Activated CD4-positive, alpha-beta T cell treated with anti-CD3 and anti-CD28 coated beads, Interleukin-2, amount 50 U/mL, for 24 hours (primary cell): Measurements from ENCODE around the gene RFTN2.
"Not testable (repeated sequence)": the region's sequence is repeated elsewhere in the genome, so short reads cannot be mapped to it uniquely, and the experiment has no call there.

ENCODE experiments used
- DNase-seq, 2 donors: peaks; one replicate each; pipeline ENCODE4 v3.0.0-alpha.2; 2020; ENCODE audit warnings: low read depth in 1 of 2, low spot score in 1 of 2

RFTN2 gene

GRCh38 chr2:197674591-197674990 lies 796 bp downstream of the RFTN2 start:
- DNase-seq: no peak

GRCh38 chr2:197674060-197674459 lies 1.3 kb downstream of the RFTN2 start:
- DNase-seq: no peak

GRCh38 chr2:197673606-197674005 lies 1.8 kb downstream of the RFTN2 start:
- no peak for DNase-seq

GRCh38 chr2:197673106-197673505 lies 2.3 kb downstream of the RFTN2 start:
- no peak for DNase-seq

GRCh38 chr2:197672371-197672893 lies 3.0 kb downstream of the RFTN2 start:
- no peak for DNase-seq

GRCh38 chr2:197669077-197669476 lies 6.3 kb downstream of the RFTN2 start:
- no peak for DNase-seq

GRCh38 chr2:197668296-197668695 lies 7.1 kb downstream of the RFTN2 start:
- DNase-seq: no peak

GRCh38 chr2:197666277-197666676 lies 9.1 kb downstream of the RFTN2 start:
- no peak for DNase-seq

- DNase-seq: no peak
These were observed 13.8 kb downstream of the RFTN2 start for GRCh38 chr2:197661626-197662025.

- no peak for DNase-seq
These were observed 17.8 kb downstream of the RFTN2 start for GRCh38 chr2:197657562-197657961.

GRCh38 chr2:197647961-197648690 lies 27.3 kb downstream of the RFTN2 start:
- DNase-seq: no peak

GRCh38 chr2:197641666-197642065 lies 33.7 kb downstream of the RFTN2 start:
- no peak for DNase-seq

GRCh38 chr2:197640571-197641122 lies 34.7 kb downstream of the RFTN2 start:
- DNase-seq: not testable (repeated sequence)

- DNase-seq: no peak
These were observed 42.2 kb downstream of the RFTN2 start for GRCh38 chr2:197633109-197633657.

GRCh38 chr2:197628043-197628500 lies 47.3 kb downstream of the RFTN2 start:
- DNase-seq: no peak

- DNase-seq: no peak
These were observed 48.3 kb downstream of the RFTN2 start for GRCh38 chr2:197626965-197627625.

- no peak for DNase-seq
These were observed 55.3 kb downstream of the RFTN2 start for GRCh38 chr2:197620133-197620532.

- DNase-seq: no peak
These were observed 60.3 kb downstream of the RFTN2 start for GRCh38 chr2:197615016-197615652.

- DNase-seq: no peak
These were observed 60.9 kb downstream of the RFTN2 start for GRCh38 chr2:197614532-197614931.

- no peak for DNase-seq
These were observed 61.8 kb downstream of the RFTN2 start for GRCh38 chr2:197613509-197613987.

GRCh38 chr2:197606180-197606579 lies 69.2 kb downstream of the RFTN2 start:
- DNase-seq: no peak
